ENCODE measurements around the gene SAMD4A. TPM values are rescaled to one million over a fixed set of nuclear protein-coding genes. Genes with fewer than 3 reads are reported as not detected.

The SAMD4A gene
- total and polyA plus RNA-seq, 11 donors: 45.0 to 247 (median 138) TPM

GRCh38 chr14:54814076-54814475, 247.1 kb downstream of the SAMD4A start:
- no peaks in the 10 kb centered on the region for H3K36me3 ChIP-seq
- H3K4me1 ChIP-seq: no peaks in the 10 kb centered on the region
- TF ChIP-seq CTCF (IDR thresholded peaks at IDR 0.05): no peak
- no peak for TF ChIP-seq POLR2A (IDR thresholded peaks at IDR 0.05)
- ATAC-seq (no peak), DNase-seq (no peak)
- no peak overlapping the region for H3K27ac ChIP-seq
- intact Hi-C loops (cut with DNase I): loop anchor here in 1 of 10 donors (5.0 kb wide), 1 partner anchor 88 kb away; the partner anchor contains the start of gene GCH1
- WGBS, 4 donors: 65 to 82% (median 74%) methylated on average over 5 of the region's 5 CpGs
- H3K4me3 ChIP-seq: no peak overlapping the region
- H3K27me3 ChIP-seq: peaks cover 0 to 2% (median 0%) of the 10 kb centered on the region in 9 donors
- no peaks in the 10 kb centered on the region for H3K9me3 ChIP-seq

- H3K27me3 ChIP-seq: peaks cover 0 to 2% (median 0%) of the 10 kb centered on the region in 9 donors
- 69 to 81% (median 73%) methylated on average over 12 of the region's 12 CpGs for WGBS, 4 donors
- DNase-seq (no peak), ATAC-seq (peak in 3 of 4 donors; percentile 41 to 47 (median 42))
- H3K4me1 ChIP-seq: no peaks in the 10 kb centered on the region
- no peak overlapping the region for H3K27ac ChIP-seq
- H3K9me3 ChIP-seq: no peaks in the 10 kb centered on the region
- intact Hi-C loops (cut with DNase I): no loop called here
- no peak for TF ChIP-seq POLR2A (IDR thresholded peaks at IDR 0.05)
- no peak for TF ChIP-seq CTCF (IDR thresholded peaks at IDR 0.05)
- H3K36me3 ChIP-seq: no peaks in the 10 kb centered on the region
- H3K4me3 ChIP-seq: no peak overlapping the region
Measured at GRCh38 chr14:54815016-54815415, 248.1 kb downstream of the SAMD4A start.

- H3K9me3 ChIP-seq: no peaks in the 10 kb centered on the region
- no peak for DNase-seq
- TF ChIP-seq CTCF (IDR thresholded peaks at IDR 0.05) (no peak), POLR2A (IDR thresholded peaks at IDR 0.05) (no peak)
- H3K27ac ChIP-seq: no peak overlapping the region
- H3K4me3 ChIP-seq: no peak overlapping the region
- intact Hi-C loops (cut with DNase I): no loop called here
- WGBS, 4 donors: 83 to 88% (median 86%) methylated on average over 6 of the region's 6 CpGs
- no peaks in the 10 kb centered on the region for H3K4me1 ChIP-seq
- peaks cover 0 to 2% (median 0%) of the 10 kb centered on the region in 9 donors for H3K27me3 ChIP-seq
- H3K36me3 ChIP-seq: no peaks in the 10 kb centered on the region
- ATAC-seq: no peak
Measured at GRCh38 chr14:54815515-54815914, 248.6 kb downstream of the SAMD4A start.

DNA sequence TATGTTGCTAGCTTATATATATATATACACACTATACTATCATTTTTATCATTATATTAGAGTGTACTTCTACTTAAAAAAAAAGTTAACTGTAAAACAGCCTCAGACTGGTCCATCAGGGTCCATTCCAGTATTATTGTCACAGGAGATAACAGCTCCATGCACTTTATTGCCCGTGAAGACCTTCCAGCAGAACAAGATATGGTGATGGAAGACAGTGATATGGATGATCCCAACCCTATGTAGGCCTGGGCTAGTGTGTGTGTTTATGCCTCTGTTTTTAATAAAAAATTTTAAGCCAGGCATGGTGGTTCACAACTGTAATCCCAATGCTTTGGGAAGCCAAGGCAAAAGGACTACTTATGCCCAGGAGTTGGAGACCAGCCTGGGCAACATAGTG, 249.5 kb downstream of the SAMD4A start:
- ATAC-seq (no peak), DNase-seq (no peak)
- intact Hi-C loops (cut with DNase I): no loop called here
- TF ChIP-seq POLR2A (IDR thresholded peaks at IDR 0.05) (no peak), CTCF (IDR thresholded peaks at IDR 0.05) (no peak)
- no peak overlapping the region for H3K4me3 ChIP-seq
- no peaks in the 10 kb centered on the region for H3K9me3 ChIP-seq
- H3K27ac ChIP-seq: no peak overlapping the region
- H3K27me3 ChIP-seq: peaks cover 0 to 2% (median 0%) of the 10 kb centered on the region in 9 donors
- H3K36me3 ChIP-seq: no peaks in the 10 kb centered on the region
- no peaks in the 10 kb centered on the region for H3K4me1 ChIP-seq
- 79 to 86% (median 81%) methylated on average over 1 of the region's 1 CpG for WGBS, 4 donors
